Measurements from ENCODE around the gene TANK.

- TF ChIP-seq CTCF (IDR thresholded peaks at IDR 0.05; ENCODE audit: low read depth, low read length, missing input control), result no peak
- TF ChIP-seq YY1 (IDR thresholded peaks at IDR 0.05), result no peak
- TF ChIP-seq RAD21 (IDR thresholded peaks at IDR 0.05), result no peak
- no peak for TF ChIP-seq TAF1 (conservative IDR thresholded peaks at IDR 0.05)
- TF ChIP-seq GABPA (IDR thresholded peaks at IDR 0.05 in 1 of 2, conservative IDR thresholded peaks at IDR 0.05 in 1 of 2), result no peak
- TF ChIP-seq JUND (IDR thresholded peaks at IDR 0.05), result no peak
- TF ChIP-seq ATF3 (IDR thresholded peaks at IDR 0.05), result no peak
- TF ChIP-seq REST (IDR thresholded peaks at IDR 0.05), result no peak
- no peak for TF ChIP-seq RXRA (IDR thresholded peaks at IDR 0.05)
- no peak for TF ChIP-seq EGR1 (IDR thresholded peaks at IDR 0.05; ENCODE audit: low read depth in 2 of 2)
- TF ChIP-seq MAX (IDR thresholded peaks at IDR 0.05), result no peak
- no peak for TF ChIP-seq HNF4A (conservative IDR thresholded peaks at IDR 0.05)
- TF ChIP-seq ZBTB33 (IDR thresholded peaks at IDR 0.05), result no peak
These were observed 78.0 kb downstream of the TANK start for GRCh38 chr2:161238265-161238559.
